Kidney glomerular epithelial cell (primary cell): ENCODE results near the gene TM4SF1.
"Not testable (repeated sequence)": the region's sequence is repeated elsewhere in the genome, so short reads cannot be mapped to it uniquely, and the experiment has no call there.

ENCODE experiments used
- DNase-seq: peaks from one replicate; lab custom pipeline; 2025; lab: John Stamatoyannopoulos, UW

Gene TM4SF1

GRCh38 chr3:149395107-149396089 is 17.9 kb upstream of the TM4SF1 start:
- peak; percentile 76 for DNase-seq

DNA sequence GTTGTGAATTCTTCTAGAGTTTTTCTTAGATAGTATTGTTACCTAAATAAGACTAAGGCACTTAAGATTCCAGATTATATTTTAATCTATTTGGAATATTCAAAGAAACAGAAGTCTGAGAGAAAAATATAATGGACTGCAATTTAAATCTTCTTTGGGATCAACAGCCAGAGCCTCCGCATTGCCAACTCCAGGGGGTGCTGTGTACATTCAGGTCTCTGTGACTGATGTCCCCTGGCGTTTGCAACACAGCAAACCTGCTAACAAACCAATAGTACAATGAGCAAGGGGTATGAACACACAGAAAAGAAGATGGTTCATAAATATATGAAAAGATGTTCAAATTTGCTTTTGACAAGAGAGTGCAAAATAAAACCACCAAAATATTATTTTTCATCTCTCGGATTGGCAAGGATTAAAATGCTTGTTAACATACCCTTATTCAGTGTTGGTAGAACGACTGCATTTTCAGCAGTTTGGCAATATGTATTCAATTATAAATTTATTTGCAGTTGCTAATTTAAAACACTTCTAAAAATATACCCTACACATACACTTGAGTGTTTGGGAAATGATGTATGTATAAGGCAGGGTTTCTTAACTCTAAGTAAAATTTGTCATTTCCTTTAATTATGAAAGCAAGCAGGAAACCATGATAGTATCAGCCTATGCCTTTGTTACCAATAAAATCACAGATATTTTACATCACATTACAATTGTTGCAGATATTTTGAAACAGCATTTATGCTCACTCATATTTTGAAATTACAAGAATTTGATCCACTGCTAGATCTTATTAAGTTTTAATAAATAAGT is 16.1 kb upstream of the TM4SF1 start:
- DNase-seq = peak; percentile 84

DNA sequence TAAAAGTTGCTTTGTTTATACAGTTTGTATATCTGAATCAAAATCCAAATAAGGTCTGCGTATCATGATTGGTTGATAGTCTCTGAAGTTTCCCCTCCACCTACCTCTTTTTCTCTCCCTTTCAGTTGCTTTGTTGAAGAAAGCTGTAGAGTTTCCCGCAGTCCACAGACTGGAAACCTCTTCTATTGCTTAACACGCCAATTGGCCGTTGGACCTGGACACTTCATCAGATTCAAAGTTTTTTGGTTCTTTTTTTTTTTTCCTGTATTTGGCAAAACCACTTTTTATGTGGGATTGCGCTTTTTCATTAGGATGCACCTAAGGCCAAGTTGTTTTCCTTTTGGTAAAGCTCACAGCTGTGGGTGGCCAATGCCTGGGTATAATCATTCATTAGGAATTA is 14.5 kb upstream of the TM4SF1 start:
- DNase-seq = no peak

DNA sequence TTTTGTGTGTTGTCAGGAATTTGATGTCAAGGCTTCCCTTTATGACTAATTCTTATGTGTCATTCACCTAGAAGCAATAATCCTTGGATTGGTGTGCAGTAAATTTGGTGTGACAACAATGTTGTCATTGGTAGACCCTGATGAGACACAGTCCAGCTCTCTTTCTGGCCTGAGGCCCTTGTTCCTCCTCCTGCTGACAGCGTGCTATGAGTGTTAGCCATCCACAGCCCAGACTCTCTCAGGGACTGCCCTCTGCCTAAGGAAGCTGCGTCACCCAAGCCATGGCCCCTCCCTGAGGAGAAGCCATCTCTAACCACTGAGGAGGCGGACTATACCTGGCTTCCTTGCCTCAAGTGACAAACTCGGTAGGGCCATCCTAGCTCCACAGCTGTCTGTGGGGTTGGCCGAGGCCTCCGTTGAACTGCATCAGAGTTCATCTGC is 13.3 kb upstream of the TM4SF1 start:
- DNase-seq = no peak

DNA sequence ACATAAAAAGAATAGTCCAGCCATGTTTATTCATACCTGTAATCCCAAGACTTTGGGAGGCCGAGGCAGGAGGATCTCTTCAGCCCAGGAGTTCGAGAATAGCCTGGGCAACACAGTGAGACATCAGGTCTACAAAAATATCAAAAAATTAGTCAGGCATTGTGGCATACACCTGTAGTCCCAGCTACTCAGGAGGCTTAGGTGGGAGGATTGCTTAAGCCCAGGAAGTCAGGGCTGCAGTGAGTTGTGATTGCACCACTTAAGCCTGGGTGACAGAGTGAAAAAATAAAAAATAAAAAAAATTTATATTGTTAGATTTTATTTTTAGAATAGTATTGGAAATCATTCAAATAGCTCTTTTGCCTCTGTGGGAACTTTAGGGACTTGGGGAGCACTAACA is 12.8 kb upstream of the TM4SF1 start:
- no peak for DNase-seq

DNA sequence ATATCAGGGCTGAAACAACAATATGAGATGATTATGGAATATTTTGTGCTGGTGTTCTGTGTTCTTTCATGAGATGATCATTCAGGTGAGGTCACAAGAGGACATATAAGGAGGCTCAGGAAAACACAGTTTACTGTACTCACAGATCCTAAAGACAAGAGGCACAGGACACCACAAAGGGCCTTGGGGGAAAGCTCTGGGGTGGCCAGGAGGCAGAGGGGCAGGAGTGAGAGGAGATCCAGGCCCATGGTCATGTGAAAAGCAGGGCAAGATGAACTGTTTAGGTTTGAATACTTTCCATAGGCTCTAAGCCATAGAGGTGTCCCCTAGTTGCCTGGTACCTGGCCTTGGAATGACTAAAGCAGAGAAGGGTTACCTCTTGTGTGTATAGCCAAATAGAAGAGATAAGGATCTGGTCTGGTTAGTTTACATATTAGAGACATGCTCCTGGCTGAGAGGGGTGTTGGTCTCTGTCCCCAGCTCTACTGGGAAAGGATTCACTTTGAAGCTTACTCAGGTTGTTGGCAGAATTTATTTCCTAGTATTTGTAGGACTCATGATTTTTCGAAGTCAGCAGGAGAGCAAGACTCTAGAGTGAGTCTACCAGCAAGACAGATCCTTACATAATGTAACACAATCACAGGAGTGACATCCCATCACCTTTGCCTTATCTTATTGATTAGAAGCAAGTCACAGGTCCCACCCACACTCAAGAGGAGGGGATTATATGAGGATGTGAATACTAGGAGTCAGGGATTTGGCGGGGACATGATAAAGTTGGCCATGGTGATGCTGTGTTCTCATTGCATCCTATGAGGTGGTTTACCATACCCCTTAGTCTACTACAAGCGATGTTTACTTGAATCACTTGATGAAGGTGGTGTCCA is 11.3 kb upstream of the TM4SF1 start:
- DNase-seq = no peak

- peak; percentile 81 for DNase-seq
Measured at GRCh38 chr3:149388001-149388440, 10.6 kb upstream of the TM4SF1 start.

DNA sequence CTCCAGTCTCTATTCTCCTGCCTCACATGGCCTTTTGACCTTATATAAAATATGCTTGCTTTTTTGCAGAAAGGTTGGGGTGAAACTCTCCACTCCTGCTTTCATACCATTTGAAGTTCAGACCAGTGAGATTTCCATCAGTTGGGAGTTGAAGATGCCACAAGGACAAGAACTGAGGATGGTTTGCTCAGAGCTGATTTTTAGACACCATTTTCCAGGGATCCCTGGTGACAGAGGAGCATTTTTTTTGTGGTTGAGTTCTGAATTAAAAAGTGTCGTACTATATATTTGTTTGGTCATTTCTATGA is 8.8 kb upstream of the TM4SF1 start:
- no peak for DNase-seq

GRCh38 chr3:149385617-149386298 is 8.3 kb upstream of the TM4SF1 start:
- no peak for DNase-seq

DNA sequence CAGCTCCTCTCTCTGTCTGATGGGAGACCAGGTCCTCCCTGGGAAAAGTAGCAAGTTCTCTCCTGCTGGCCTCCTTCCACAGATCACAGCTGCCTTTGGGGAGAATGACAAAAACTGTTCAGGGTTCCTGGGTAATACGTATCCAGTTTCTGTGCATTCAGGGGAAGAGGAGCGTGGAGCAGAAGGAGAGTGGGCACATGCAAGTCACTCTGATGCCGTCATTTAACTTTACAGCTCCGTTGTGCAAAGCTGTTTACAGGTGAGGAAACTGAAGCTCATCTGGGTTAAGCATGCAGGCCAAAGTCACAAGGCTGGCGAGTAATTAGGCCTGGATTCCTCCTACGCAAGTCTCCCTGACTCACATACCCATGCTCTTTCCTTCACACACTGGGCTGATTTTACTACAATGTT is 7.5 kb upstream of the TM4SF1 start:
- peak; percentile 97 for DNase-seq

DNA sequence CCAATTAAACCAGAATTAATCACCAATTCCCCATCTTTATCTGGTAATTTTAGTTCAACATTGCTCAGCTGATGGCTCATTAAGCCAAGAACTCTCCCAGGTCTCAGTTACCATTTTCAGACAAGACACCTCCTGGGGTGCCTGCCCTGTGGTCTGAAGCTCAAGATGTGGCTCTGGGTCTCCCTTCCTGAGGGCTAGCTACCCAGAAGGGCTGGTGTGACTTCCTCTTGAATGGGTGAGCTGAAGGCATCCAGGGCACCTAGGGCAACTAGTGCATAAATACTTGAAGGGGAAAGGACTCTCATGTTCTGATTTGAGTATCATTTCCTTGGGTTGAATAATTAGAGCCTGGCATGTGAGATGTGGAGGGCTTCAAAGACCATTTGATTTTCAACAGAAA is 6.7 kb upstream of the TM4SF1 start:
- no peak for DNase-seq

DNA sequence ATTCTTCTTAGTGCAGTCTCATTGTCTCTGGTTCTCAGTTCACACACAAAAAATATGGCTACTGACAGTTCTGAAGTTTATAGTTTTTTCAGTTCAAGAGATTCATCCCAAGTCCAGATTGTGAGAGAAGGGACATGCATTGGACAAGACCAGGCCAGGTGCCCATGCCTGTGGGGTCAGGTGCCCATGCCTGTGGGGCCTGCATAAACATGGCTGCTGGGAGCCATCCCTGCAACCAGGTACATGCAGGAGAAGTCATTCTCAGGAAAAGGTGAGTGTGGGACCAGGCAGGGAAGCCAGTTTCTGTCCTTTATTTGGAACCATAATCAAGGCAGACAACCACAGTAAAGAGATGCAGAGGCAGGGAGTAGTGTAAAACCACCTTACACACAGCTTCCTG is 6.3 kb upstream of the TM4SF1 start:
- no peak for DNase-seq

DNA sequence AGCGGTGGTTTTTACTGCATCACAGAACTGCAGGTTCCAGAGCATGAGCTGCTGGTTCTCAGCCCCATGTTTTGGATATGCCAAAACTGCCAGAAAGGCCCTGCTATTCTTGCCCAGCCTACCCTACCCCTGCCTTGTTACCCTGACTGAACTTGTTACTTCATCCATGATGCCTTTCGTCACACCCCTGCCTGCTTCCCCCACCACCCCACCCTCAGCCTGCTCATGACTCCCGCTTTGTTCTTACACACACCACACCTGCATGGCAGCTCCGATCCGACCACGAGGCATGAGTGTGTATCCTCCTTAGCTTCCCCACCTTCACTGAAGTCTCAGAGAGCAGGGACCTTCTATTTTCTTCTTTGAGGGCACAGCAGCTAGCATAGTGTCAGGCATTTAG is 5.1 kb upstream of the TM4SF1 start:
- no peak for DNase-seq

DNA sequence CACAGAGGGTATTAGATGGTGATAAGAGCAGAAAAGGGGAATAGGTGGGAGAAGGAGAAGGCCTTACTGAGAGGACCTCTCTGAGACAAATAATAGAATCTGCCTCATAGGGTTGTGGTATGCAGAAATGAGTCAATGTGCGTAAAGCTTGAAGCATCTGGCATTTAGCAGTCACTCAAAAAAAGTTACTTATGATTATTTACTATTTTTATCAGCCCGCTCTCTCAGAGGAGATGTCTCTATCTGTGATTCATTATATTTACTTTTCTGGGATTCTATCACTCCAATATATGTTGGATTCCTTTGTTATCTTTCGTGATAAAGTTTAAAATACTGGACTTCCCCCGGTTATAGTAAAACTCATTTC is 4.6 kb upstream of the TM4SF1 start:
- DNase-seq = peak; percentile 76

GRCh38 chr3:149381173-149382100 is 4.0 kb upstream of the TM4SF1 start:
- DNase-seq = no peak

GRCh38 chr3:149380220-149380619 is 2.8 kb upstream of the TM4SF1 start:
- DNase-seq = not testable (repeated sequence)

- no peak for DNase-seq
Measured at GRCh38 chr3:149378478-149379309, 1.2 kb upstream of the TM4SF1 start.

DNA sequence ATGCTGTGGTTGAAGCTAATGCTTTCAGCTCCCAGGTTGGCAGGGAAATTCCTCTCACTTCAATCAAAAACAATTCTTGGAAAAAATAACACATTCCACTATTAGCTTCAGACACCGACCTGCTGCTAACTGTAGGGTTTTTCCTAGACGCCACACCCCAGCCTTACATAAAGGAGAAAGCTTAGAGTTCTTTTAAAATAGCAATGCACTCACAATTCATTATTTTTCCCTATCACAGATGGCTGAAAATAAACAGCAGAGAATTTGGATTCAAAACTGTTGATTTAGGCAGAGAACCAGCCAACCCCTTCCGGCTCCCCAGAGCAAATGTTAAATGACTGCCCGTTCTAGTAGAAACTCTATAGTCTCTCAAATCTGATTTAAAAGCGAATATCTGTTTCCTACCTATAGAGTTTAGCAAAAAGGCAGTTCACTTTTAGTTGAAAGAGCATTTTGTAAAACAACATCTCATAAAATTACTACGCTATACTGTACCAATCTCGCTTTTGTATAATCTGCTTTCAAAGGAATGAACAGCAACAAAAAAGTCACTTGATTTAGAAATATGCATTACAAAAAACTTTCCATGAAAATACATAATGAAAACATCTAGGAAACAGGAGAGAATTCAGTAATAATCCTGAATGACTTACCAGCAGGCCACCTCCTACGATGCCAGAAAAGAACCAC is 586 bp downstream of the TM4SF1 start:
- DNase-seq = peak; percentile 69
